HepG2 (cell line): ENCODE data around the gene TMEM129. TPM values are rescaled to one million over a fixed set of nuclear protein-coding genes. Genes with fewer than 3 reads are reported as not detected.
A peak's percentile ranks its signal among the peaks of the same experiment; 100 is the strongest.

ENCODE experiments used
- FOXK1 ChIP-seq: sonication (generic); formaldehyde crosslinking; IDR thresholded peaks from 2 replicates; pipeline ENCODE4 v1.4.0; 2020; ENCODE audit warnings: low read depth, missing genetic modification reagents, borderline replicate concordance
- ISX ChIP-seq: sonication (generic); formaldehyde crosslinking; conservative IDR thresholded peaks from 2 replicates; pipeline ENCODE4 v1.5.0; 2020; ENCODE audit warnings: missing genetic modification reagents
- MATR3 ChIP-seq: sonication (generic); formaldehyde crosslinking; IDR thresholded peaks from 2 replicates; pipeline ENCODE4 v1.4.0; 2020; ENCODE audit warnings: missing genetic modification reagents
- MEIS1 ChIP-seq: sonication (generic); formaldehyde crosslinking; IDR thresholded peaks from 2 replicates; pipeline ENCODE4 v1.9.0; 2021; ENCODE audit warnings: mild to moderate bottlenecking, missing genetic modification reagents, moderate library complexity, borderline replicate concordance
- POLR2A ChIP-seq, 2 experiments: IDR thresholded peaks; 2 replicates each; pipeline ENCODE4 v1.6.1; 2011; ENCODE audit warnings: low read depth in 2 of 2, low read length in 2 of 2, mild to moderate bottlenecking in 1 of 2, moderate library complexity in 1 of 2; ENCODE audit not compliant: insufficient read depth in 1 of 2
- RBFOX2 ChIP-seq: fragments of 200-400 bp; formaldehyde crosslinking; IDR thresholded peaks from 2 replicates; pipeline ENCODE4 v1.6.1; 2017; ENCODE audit warnings: low read depth, mild to moderate bottlenecking, low read length
- SAP130 ChIP-seq: IDR thresholded peaks from 2 replicates; pipeline ENCODE4 v1.6.1; 2016; ENCODE audit warnings: low read depth
- SP140L ChIP-seq: sonication (generic); formaldehyde crosslinking; IDR thresholded peaks from 2 replicates; pipeline ENCODE4 v1.4.0; 2020; ENCODE audit warnings: missing genetic modification reagents, borderline replicate concordance
- SRSF4 ChIP-seq: fragments of 200-400 bp; formaldehyde crosslinking; IDR thresholded peaks from one replicate; pipeline ENCODE4 v1.6.1; 2018; ENCODE audit warnings: mild to moderate bottlenecking, low read depth, low read length, moderate library complexity; ENCODE audit not compliant: poor library complexity, severe bottlenecking
- TEAD2 ChIP-seq: sonication (generic); formaldehyde crosslinking; IDR thresholded peaks from 2 replicates; pipeline ENCODE4 v1.9.0; 2021; ENCODE audit warnings: missing genetic modification reagents
- ZKSCAN1 ChIP-seq: fragments of 150-350 bp; IDR thresholded peaks from 2 replicates; pipeline ENCODE4 v1.6.1; 2014; ENCODE audit warnings: low read length
- ZNF207 ChIP-seq: fragments of 450-650 bp; IDR thresholded peaks from 2 replicates; pipeline ENCODE4 v1.6.1; 2016; ENCODE audit warnings: antibody characterized with exemption, borderline replicate concordance
- ZNF333 ChIP-seq: sonication (generic); formaldehyde crosslinking; IDR thresholded peaks from 2 replicates; pipeline ENCODE4 v1.4.0; 2020; ENCODE audit warnings: mild to moderate bottlenecking, missing genetic modification reagents, borderline replicate concordance
- ZNF362 ChIP-seq: sonication (generic); formaldehyde crosslinking; IDR thresholded peaks from 2 replicates; pipeline ENCODE4 v1.4.0; 2020; ENCODE audit warnings: missing genetic modification reagents, mild to moderate bottlenecking, borderline replicate concordance
- ZNF460 ChIP-seq: sonication (generic); formaldehyde crosslinking; IDR thresholded peaks from 2 replicates; pipeline ENCODE4 v1.5.1; 2020; ENCODE audit warnings: missing genetic modification reagents, mild to moderate bottlenecking, borderline replicate concordance
- ZNF564 ChIP-seq: sonication (generic); formaldehyde crosslinking; IDR thresholded peaks from 2 replicates; pipeline ENCODE4 v1.8.1; 2023; ENCODE audit warnings: mild to moderate bottlenecking, missing genetic modification reagents
- ZNF572 ChIP-seq: sonication (generic); formaldehyde crosslinking; IDR thresholded peaks from 2 replicates; pipeline ENCODE4 v1.5.1; 2020; ENCODE audit warnings: mild to moderate bottlenecking, missing genetic modification reagents
- ZNF607 ChIP-seq: sonication (generic); formaldehyde crosslinking; IDR thresholded peaks from 2 replicates; pipeline ENCODE4 v1.5.1; 2020; ENCODE audit warnings: missing genetic modification reagents, mild to moderate bottlenecking, borderline replicate concordance
- ZNF781 ChIP-seq: sonication (generic); formaldehyde crosslinking; IDR thresholded peaks from 2 replicates; pipeline ENCODE4 v1.5.1; 2020; ENCODE audit warnings: borderline replicate concordance, mild to moderate bottlenecking, missing genetic modification reagents; ENCODE audit errors: not compliant biosample characterization
- ZNF800 ChIP-seq: sonication (generic); formaldehyde crosslinking; IDR thresholded peaks from 2 replicates; pipeline ENCODE4 v1.4.0; 2020; ENCODE audit warnings: missing genetic modification reagents
- polyA plus RNA-seq, 8 experiments: library from polyadenylated mRNA; depleted of rRNA in 3 of 8; stranded (reverse) in 7 of 8; unstranded in 1 of 8; fragments of >200 nt; fragmentation: Illumina TruSeq in 4 of 8; extraction: Trizol in 4 of 8; gene quantifications; 2 replicates each; pipeline versions ENCODE4 v1.2.1 to v1.2.3, GENCODE V29; 2011 to 2016; ENCODE audit warnings: low read depth in 4 of 8, missing spikeins in 1 of 8, mixed read lengths in 1 of 8; ENCODE audit not compliant: insufficient read depth in 1 of 8
- total RNA-seq, 5 experiments: library from RNA; depleted of rRNA; stranded (reverse); fragments of >200 nt; fragmentation: Illumina TruSeq; extraction: Trizol; gene quantifications; 2 replicates each; pipeline ENCODE4 v1.2.3, GENCODE V29; 2016; ENCODE audit warnings: low read depth in 1 of 5
- TF ChIP-seq, protein P1 (sequence below): sonication (generic); formaldehyde crosslinking; IDR thresholded peaks from 2 replicates; pipeline ENCODE4 v1.4.0; 2020; ENCODE audit warnings: missing genetic modification reagents
- TF ChIP-seq, protein P2 (sequence below): IDR thresholded peaks from 2 replicates; pipeline ENCODE4 v1.6.1; 2016; ENCODE audit warnings: missing genetic modification reagents, missing compliant biosample characterization
- TF ChIP-seq, protein P3 (sequence below): IDR thresholded peaks from 2 replicates; pipeline ENCODE4 v1.6.1; 2012; ENCODE audit warnings: inconsistent platforms

TMEM129 gene
- total and polyA plus RNA-seq, 2 of the 13 experiments (the other 11 are each of a cell fraction or from before 2014, with no cell fraction given), result 19.0 to 25.8 TPM

DNA sequence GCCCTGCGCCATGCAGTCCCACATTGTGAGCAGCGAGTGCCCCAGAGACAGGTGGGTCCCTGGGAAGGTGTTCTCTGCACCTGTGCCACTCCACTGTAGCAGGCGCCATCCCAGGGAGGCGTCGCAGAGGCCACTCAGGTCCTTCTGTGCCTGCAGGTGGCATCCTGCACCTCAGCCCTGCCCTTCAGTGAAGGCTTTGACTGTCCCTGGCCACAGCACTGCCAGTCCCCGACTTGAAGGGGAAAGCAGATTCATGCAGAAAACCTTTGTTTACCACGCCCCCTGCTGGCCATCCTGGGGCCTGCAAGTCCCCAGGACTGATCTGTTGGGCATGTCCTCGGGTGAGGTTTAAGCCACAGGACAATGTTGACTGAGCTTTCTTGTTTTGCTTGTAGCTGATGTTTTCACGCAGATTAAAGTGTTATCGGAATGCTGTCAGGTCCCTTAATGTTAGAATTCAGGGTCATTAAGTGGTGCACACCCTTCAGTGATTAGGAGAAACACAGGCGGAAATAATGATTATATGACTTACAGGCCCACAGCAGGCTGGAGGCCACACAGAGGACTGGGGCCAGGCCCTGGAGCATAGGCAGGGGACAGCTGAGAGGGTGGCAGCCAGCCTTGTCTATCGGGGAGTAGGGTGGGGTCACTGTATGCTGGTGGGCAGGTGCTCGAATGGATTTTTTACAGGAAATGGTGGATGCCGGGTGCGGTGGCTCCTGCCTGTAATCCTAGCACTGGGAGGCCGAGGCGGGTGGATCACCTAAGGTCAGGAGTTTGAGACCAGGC is 5.2 kb upstream of the TMEM129 start (continued):
- TF ChIP-seq TEAD2 (no peak), ZKSCAN1 (no peak), ZNF362 (CRISPR knock-in tag) (no peak), ZNF207 (no peak), ZNF607 (no peak), POLR2A (IDR thresholded peaks at IDR 0.05; ENCODE audit: insufficient read depth in 1 of 2, low read depth in 2 of 2, low read length in 2 of 2) (no peak), ZNF572 (CRISPR knock-in tag) (no peak), MEIS1 (CRISPR knock-in tag) (no peak), MATR3 (CRISPR knock-in tag) (no peak), ZNF781 (no peak), ZNF564 (CRISPR knock-in tag) (no peak), ZNF333 (CRISPR knock-in tag) (no peak), RBFOX2 (no peak), ISX (no peak), SAP130 (CRISPR knock-in tag) (peak; percentile 58), FOXK1 (CRISPR knock-in tag) (0 out of 2 replicates have a peak, but pooled peaks have one; percentile 51), SRSF4 (no peak), ZNF800 (CRISPR knock-in tag) (no peak), SP140L (CRISPR knock-in tag) (no peak), ZNF460 (CRISPR knock-in tag) (no peak)
- TF ChIP-seq, protein P1, sequence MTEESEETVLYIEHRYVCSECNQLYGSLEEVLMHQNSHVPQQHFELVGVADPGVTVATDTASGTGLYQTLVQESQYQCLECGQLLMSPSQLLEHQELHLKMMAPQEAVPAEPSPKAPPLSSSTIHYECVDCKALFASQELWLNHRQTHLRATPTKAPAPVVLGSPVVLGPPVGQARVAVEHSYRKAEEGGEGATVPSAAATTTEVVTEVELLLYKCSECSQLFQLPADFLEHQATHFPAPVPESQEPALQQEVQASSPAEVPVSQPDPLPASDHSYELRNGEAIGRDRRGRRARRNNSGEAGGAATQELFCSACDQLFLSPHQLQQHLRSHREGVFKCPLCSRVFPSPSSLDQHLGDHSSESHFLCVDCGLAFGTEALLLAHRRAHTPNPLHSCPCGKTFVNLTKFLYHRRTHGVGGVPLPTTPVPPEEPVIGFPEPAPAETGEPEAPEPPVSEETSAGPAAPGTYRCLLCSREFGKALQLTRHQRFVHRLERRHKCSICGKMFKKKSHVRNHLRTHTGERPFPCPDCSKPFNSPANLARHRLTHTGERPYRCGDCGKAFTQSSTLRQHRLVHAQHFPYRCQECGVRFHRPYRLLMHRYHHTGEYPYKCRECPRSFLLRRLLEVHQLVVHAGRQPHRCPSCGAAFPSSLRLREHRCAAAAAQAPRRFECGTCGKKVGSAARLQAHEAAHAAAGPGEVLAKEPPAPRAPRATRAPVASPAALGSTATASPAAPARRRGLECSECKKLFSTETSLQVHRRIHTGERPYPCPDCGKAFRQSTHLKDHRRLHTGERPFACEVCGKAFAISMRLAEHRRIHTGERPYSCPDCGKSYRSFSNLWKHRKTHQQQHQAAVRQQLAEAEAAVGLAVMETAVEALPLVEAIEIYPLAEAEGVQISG (CRISPR knock-in tag), result no peak
- TF ChIP-seq, protein P2, sequence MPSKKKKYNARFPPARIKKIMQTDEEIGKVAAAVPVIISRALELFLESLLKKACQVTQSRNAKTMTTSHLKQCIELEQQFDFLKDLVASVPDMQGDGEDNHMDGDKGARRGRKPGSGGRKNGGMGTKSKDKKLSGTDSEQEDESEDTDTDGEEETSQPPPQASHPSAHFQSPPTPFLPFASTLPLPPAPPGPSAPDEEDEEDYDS (CRISPR knock-in tag), result no peak
- TF ChIP-seq, protein P3, sequence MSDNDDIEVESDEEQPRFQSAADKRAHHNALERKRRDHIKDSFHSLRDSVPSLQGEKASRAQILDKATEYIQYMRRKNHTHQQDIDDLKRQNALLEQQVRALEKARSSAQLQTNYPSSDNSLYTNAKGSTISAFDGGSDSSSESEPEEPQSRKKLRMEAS, result no peak; the same call in 1 of the 2 replicates
